ENCODE data around the gene C4A. TPM values are rescaled to one million over a fixed set of nuclear protein-coding genes. Genes with fewer than 3 reads are reported as not detected.

Gene C4A
- total and polyA plus RNA-seq, 2 of the 13 experiments (the other 11 are each of a cell fraction or from before 2014, with no cell fraction given) = 165 to 478 TPM

GRCh38 chr6:31945507-31946369 lies 36.1 kb upstream of the C4A start, which contains the start of gene CFB (continued):
- TF ChIP-seq LRRFIP1 (CRISPR knock-in tag; conservative IDR thresholded peaks at IDR 0.05) (no peak), SOX5 (CRISPR knock-in tag; IDR thresholded peaks at IDR 0.05; ENCODE audit: borderline replicate concordance) (peak; percentile 84), MYC (CRISPR knock-in tag; IDR thresholded peaks at IDR 0.05; ENCODE audit: borderline replicate concordance) (peak; percentile 70; the same call in 1 of the 2 replicates), HNF4A (CRISPR knock-in tag; IDR thresholded peaks at IDR 0.05) (peak; percentile 99), BORCS8-MEF2B (CRISPR knock-in tag; IDR thresholded peaks at IDR 0.05) (no peak), XRCC5 (optimal IDR thresholded peaks at IDR 0.05; ENCODE audit: low read length) (peak; percentile 94), MLX (CRISPR knock-in tag; IDR thresholded peaks at IDR 0.05) (peak; percentile 64), IRF2 (CRISPR knock-in tag; IDR thresholded peaks at IDR 0.05) (peak; percentile 80), TBL1XR1 (IDR thresholded peaks at IDR 0.05; ENCODE audit: borderline replicate concordance, low read length, partially characterized antibody) (peak; percentile 91), TEF (CRISPR knock-in tag; IDR thresholded peaks at IDR 0.05) (no peak; the same call in 1 of the 2 replicates), ZNF34 (CRISPR knock-in tag; IDR thresholded peaks at IDR 0.05; ENCODE audit: borderline replicate concordance) (0 out of 2 replicates have a peak, but pooled peaks have one; percentile 85), RFX3 (CRISPR knock-in tag; IDR thresholded peaks at IDR 0.05) (no peak), TBX3 (IDR thresholded peaks at IDR 0.05; ENCODE audit: borderline replicate concordance) (peak; percentile 55; the same call in 1 of the 2 replicates), THAP9 (CRISPR knock-in tag; IDR thresholded peaks at IDR 0.05; ENCODE audit: borderline replicate concordance) (no peak), ZNF776 (CRISPR knock-in tag; IDR thresholded peaks at IDR 0.05) (peak; percentile 77), KLF13 (CRISPR knock-in tag; IDR thresholded peaks at IDR 0.05) (0 out of 2 replicates have a peak, but pooled peaks have one; percentile 21), ELF1 (CRISPR knock-in tag; IDR thresholded peaks at IDR 0.05) (peak; percentile 78), AKAP8 (CRISPR knock-in tag; IDR thresholded peaks at IDR 0.05) (peak; percentile 64), BCLAF1 (IDR thresholded peaks at IDR 0.05) (no peak)

Data from HepG2 (cell line).